GM23338 (cell line): ENCODE measurements around the gene CCND1. TPM values are rescaled to one million over a fixed set of nuclear protein-coding genes. Genes with fewer than 3 reads are reported as not detected.

Source experiments
- ATAC-seq: fragments of 200-7000 bp; cut with Tn5 transposase; 3 replicates; pipeline ENCODE4 v1.9.1; 2020
- DNase-seq: peaks from one replicate; pipeline ENCODE4 v3.0.0-alpha.2; 2015; ENCODE audit warnings: low spot score
- H2AFZ ChIP-seq: fragments of 200-600 bp; sonication (generic); 2 replicates; pipeline ENCODE4 v1.8.0; 2016; ENCODE audit warnings: antibody characterized with exemption, mild to moderate bottlenecking, moderate library complexity
- H3F3A ChIP-seq: fragments of 200-600 bp; sonication (generic); replicated peaks from 2 replicates; pipeline ENCODE4 v1.8.0; 2017; ENCODE audit warnings: antibody characterized with exemption, mixed run types, low read depth
- H3K27ac ChIP-seq: fragments of 200-600 bp; sonication (generic); 2 replicates; pipeline ENCODE4 v1.6.1; 2016; ENCODE audit warnings: low read depth
- H3K27me3 ChIP-seq: fragments of 200-600 bp; sonication (generic); 2 replicates; pipeline ENCODE4 v1.8.0; 2016; ENCODE audit warnings: mild to moderate bottlenecking, mixed run types, moderate library complexity; ENCODE audit not compliant: insufficient read depth
- H3K36me3 ChIP-seq: fragments of 200-600 bp; sonication (generic); 2 replicates; pipeline ENCODE4 v1.8.0; 2016; ENCODE audit warnings: mild to moderate bottlenecking; ENCODE audit not compliant: insufficient read depth
- H3K4me1 ChIP-seq: fragments of 200-600 bp; sonication (generic); 2 replicates; pipeline ENCODE4 v1.8.0; 2016; ENCODE audit warnings: mild to moderate bottlenecking, moderate library complexity; ENCODE audit not compliant: insufficient read depth
- H3K4me2 ChIP-seq: fragments of 200-600 bp; sonication (generic); 2 replicates; pipeline ENCODE4 v1.7.1; 2017; ENCODE audit warnings: mixed run types
- H3K4me3 ChIP-seq: fragments of 200-600 bp; sonication (generic); 2 replicates; pipeline ENCODE4 v1.6.1; 2016; ENCODE audit warnings: mixed run types
- H3K79me2 ChIP-seq: fragments of 200-600 bp; sonication (generic); replicated peaks from 2 replicates; pipeline ENCODE4 v1.8.0; 2017; ENCODE audit warnings: mild to moderate bottlenecking; ENCODE audit not compliant: insufficient read depth
- H3K9me2 ChIP-seq: fragments of 200-600 bp; sonication (generic); 2 replicates; pipeline ENCODE4 v1.8.0; 2017; ENCODE audit not compliant: insufficient read depth
- H4K20me1 ChIP-seq: fragments of 200-600 bp; sonication (generic); replicated peaks from 2 replicates; pipeline ENCODE4 v1.8.0; 2017; ENCODE audit warnings: mild to moderate bottlenecking; ENCODE audit not compliant: insufficient read depth
- H3K27ac Mint-ChIP-seq: 2 replicates; pipeline ENCODE4 v1.8.0; 2020; ENCODE audit warnings: inconsistent platforms, mild to moderate bottlenecking, moderate library complexity, mixed read lengths
- H3K27me3 Mint-ChIP-seq: 3 replicates; pipeline ENCODE4 v1.8.0; 2022; ENCODE audit warnings: low read depth, mild to moderate bottlenecking, moderate library complexity, mixed read lengths, inconsistent platforms; ENCODE audit not compliant: insufficient read depth, poor library complexity
- H3K36me3 Mint-ChIP-seq: 3 replicates; pipeline ENCODE4 v1.8.0; 2021; ENCODE audit warnings: low read depth, mild to moderate bottlenecking, inconsistent platforms, moderate library complexity, mixed read lengths
- H3K4me1 Mint-ChIP-seq: 3 replicates; pipeline ENCODE4 v1.8.0; 2020; ENCODE audit warnings: mild to moderate bottlenecking, inconsistent platforms, mixed read lengths
- H3K4me3 Mint-ChIP-seq: 3 replicates; pipeline ENCODE4 v1.8.0; 2021; ENCODE audit warnings: moderate library complexity, mild to moderate bottlenecking, inconsistent platforms, mixed read lengths
- H3K9me3 Mint-ChIP-seq: 3 replicates; pipeline ENCODE4 v1.8.0; 2020; ENCODE audit warnings: moderate library complexity, mild to moderate bottlenecking, inconsistent platforms, mixed read lengths
- CREB1 ChIP-seq: fragments of 250-450 bp; sonication (Bioruptor Pico); IDR thresholded peaks from 2 replicates; pipeline ENCODE4 v1.5.0; 2020; ENCODE audit warnings: low read depth, mild to moderate bottlenecking, moderate library complexity
- EZH2 ChIP-seq: fragments of 200-600 bp; sonication (generic); IDR thresholded peaks from one replicate; pipeline ENCODE4 v1.8.0; 2017; ENCODE audit warnings: antibody characterized with exemption, mild to moderate bottlenecking, low read depth; ENCODE audit not compliant: unreplicated experiment
- EZH2phosphoT487 ChIP-seq: fragments of 200-600 bp; sonication (generic); IDR thresholded peaks from one replicate; pipeline ENCODE4 v1.8.1; 2018; ENCODE audit warnings: antibody characterized with exemption; ENCODE audit not compliant: unreplicated experiment
- JUNB ChIP-seq: IDR thresholded peaks from one replicate; pipeline ENCODE4 v1.6.1; 2016; ENCODE audit warnings: antibody characterized with exemption; ENCODE audit not compliant: unreplicated experiment
- NANOG ChIP-seq: IDR thresholded peaks from 2 replicates; pipeline ENCODE4 v1.6.1; 2016; ENCODE audit warnings: antibody characterized with exemption, borderline replicate concordance
- POLR2AphosphoS5 ChIP-seq: IDR thresholded peaks from 2 replicates; pipeline ENCODE4 v1.6.1; 2016; ENCODE audit warnings: antibody characterized with exemption, low read depth
- STAT1 ChIP-seq: IDR thresholded peaks from one replicate; pipeline ENCODE4 v1.6.1; 2016; ENCODE audit warnings: antibody characterized with exemption; ENCODE audit not compliant: unreplicated experiment
- ZNF114 ChIP-seq: fragments of 250-450 bp; sonication (Bioruptor Pico); IDR thresholded peaks from 2 replicates; pipeline ENCODE4 v1.5.0; 2020; ENCODE audit warnings: mild to moderate bottlenecking, moderate library complexity
- ZNF331 ChIP-seq: fragments of 250-450 bp; sonication (Bioruptor Pico); IDR thresholded peaks from 2 replicates; pipeline ENCODE4 v1.5.0; 2020; ENCODE audit warnings: low read depth, mild to moderate bottlenecking, moderate library complexity
- polyA plus RNA-seq: library from polyadenylated mRNA; unstranded; fragments of >200 nt; fragmentation: Nextera tagmentation; extraction: Ambion mirVana; gene quantifications from 2 replicates; pipeline ENCODE4 v1.2.1, GENCODE V29; 2016
- total RNA-seq: library from RNA; depleted of rRNA; stranded (reverse); fragments of >200 nt; shearing (Covaris generic); gene quantifications from 2 replicates; pipeline ENCODE4 v1.2.3, GENCODE V29; 2014
- TF ChIP-seq, protein P1 (sequence below): IDR thresholded peaks from one replicate; pipeline ENCODE4 v1.6.1; 2018; ENCODE audit warnings: antibody characterized with exemption; ENCODE audit not compliant: unreplicated experiment
- TF ChIP-seq, protein P2 (sequence below): IDR thresholded peaks from 2 replicates; pipeline ENCODE4 v1.6.1; 2016; ENCODE audit warnings: antibody characterized with exemption
- TF ChIP-seq, protein P3 (sequence below), 2 experiments: fragments of 200-600 bp in 1 of 2; sonication (generic) in 1 of 2; conservative IDR thresholded peaks; 2 replicates each; pipeline versions ENCODE4 v1.5.1 to v1.6.1; 2016 to 2017; ENCODE audit warnings: antibody characterized with exemption in 2 of 2, low read depth in 2 of 2, mild to moderate bottlenecking in 2 of 2, moderate library complexity in 1 of 2
- TF ChIP-seq, protein P4 (sequence below): fragments of 250-450 bp; sonication (Bioruptor Pico); IDR thresholded peaks from 2 replicates; pipeline ENCODE4 v1.5.0; 2020; ENCODE audit warnings: mild to moderate bottlenecking, moderate library complexity

CCND1 gene
- total and polyA plus RNA-seq, 2 experiments from 2014 or later, result 109 to 183 TPM

DNA sequence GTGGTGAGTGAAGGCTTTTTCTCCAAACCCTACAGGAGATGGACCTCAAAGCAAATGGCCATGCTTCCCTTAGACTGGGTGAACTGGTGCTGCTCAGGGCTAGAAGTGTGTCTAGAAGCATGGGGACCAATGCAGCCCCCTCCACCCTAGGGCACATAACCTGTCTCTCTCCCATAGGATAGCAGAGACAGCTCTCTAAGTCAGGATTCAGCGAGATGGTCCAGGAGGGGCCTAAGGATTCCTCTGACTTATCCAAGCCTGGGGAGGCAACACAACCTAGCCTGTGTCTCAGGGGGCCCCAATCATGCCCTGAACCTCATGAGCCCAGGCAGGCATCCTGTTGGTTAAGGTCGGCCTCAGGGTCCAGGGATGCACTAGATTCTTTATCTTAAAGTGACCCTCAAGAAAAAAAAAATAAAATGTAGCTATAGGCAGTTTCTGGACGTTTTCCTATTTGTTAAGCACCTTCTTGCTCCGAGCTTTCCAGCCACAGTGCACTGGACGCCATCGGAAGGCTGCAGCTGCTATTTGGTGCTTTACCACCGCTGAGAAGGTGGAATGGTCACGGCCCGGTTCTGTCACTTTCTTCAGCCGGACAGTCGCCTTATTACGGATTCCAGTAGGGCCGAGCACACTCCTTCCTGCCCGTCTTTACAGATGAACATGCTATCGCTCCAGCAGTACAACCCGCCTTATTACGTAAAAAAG, 5.0 kb upstream of the CCND1 start:
- H3K79me2 ChIP-seq, result no peaks in the 10 kb centered on the region
- ATAC-seq, result no peak
- peak overlapping the region; percentile 91 for H3K4me3 ChIP-seq
- peaks cover 11% of the 10 kb centered on the region; the same call in 1 of the 2 replicates for H3F3A ChIP-seq
- H3K4me1 ChIP-seq, result peaks cover 18% of the 10 kb centered on the region
- no peaks in the 10 kb centered on the region for H4K20me1 ChIP-seq
- H3K4me2 ChIP-seq, result peak overlapping the region; percentile 86
- H3K36me3 ChIP-seq, result no peaks in the 10 kb centered on the region
- peaks cover 2% of the 10 kb centered on the region; the same call in 2 of the 3 replicates for H3K9me3 Mint-ChIP-seq
- DNase-seq, result no peak
- H3K27ac Mint-ChIP-seq, result no peak overlapping the region
- peaks cover 41% of the 10 kb centered on the region for H3K27me3 ChIP-seq
- no peak for TF ChIP-seq ZNF114 (CRISPR knock-in tag)
- TF ChIP-seq NANOG, result no peak
- TF ChIP-seq, protein P1, sequence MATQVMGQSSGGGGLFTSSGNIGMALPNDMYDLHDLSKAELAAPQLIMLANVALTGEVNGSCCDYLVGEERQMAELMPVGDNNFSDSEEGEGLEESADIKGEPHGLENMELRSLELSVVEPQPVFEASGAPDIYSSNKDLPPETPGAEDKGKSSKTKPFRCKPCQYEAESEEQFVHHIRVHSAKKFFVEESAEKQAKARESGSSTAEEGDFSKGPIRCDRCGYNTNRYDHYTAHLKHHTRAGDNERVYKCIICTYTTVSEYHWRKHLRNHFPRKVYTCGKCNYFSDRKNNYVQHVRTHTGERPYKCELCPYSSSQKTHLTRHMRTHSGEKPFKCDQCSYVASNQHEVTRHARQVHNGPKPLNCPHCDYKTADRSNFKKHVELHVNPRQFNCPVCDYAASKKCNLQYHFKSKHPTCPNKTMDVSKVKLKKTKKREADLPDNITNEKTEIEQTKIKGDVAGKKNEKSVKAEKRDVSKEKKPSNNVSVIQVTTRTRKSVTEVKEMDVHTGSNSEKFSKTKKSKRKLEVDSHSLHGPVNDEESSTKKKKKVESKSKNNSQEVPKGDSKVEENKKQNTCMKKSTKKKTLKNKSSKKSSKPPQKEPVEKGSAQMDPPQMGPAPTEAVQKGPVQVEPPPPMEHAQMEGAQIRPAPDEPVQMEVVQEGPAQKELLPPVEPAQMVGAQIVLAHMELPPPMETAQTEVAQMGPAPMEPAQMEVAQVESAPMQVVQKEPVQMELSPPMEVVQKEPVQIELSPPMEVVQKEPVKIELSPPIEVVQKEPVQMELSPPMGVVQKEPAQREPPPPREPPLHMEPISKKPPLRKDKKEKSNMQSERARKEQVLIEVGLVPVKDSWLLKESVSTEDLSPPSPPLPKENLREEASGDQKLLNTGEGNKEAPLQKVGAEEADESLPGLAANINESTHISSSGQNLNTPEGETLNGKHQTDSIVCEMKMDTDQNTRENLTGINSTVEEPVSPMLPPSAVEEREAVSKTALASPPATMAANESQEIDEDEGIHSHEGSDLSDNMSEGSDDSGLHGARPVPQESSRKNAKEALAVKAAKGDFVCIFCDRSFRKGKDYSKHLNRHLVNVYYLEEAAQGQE, result no peak
- no peak for TF ChIP-seq EZH2phosphoT487
- TF ChIP-seq EZH2, result no peak
- TF ChIP-seq, protein P2, sequence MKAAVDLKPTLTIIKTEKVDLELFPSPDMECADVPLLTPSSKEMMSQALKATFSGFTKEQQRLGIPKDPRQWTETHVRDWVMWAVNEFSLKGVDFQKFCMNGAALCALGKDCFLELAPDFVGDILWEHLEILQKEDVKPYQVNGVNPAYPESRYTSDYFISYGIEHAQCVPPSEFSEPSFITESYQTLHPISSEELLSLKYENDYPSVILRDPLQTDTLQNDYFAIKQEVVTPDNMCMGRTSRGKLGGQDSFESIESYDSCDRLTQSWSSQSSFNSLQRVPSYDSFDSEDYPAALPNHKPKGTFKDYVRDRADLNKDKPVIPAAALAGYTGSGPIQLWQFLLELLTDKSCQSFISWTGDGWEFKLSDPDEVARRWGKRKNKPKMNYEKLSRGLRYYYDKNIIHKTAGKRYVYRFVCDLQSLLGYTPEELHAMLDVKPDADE, result no peak
- TF ChIP-seq CREB1, result no peak
- TF ChIP-seq POLR2AphosphoS5, result no peak
- no peak for TF ChIP-seq JUNB
- TF ChIP-seq, protein P3, sequence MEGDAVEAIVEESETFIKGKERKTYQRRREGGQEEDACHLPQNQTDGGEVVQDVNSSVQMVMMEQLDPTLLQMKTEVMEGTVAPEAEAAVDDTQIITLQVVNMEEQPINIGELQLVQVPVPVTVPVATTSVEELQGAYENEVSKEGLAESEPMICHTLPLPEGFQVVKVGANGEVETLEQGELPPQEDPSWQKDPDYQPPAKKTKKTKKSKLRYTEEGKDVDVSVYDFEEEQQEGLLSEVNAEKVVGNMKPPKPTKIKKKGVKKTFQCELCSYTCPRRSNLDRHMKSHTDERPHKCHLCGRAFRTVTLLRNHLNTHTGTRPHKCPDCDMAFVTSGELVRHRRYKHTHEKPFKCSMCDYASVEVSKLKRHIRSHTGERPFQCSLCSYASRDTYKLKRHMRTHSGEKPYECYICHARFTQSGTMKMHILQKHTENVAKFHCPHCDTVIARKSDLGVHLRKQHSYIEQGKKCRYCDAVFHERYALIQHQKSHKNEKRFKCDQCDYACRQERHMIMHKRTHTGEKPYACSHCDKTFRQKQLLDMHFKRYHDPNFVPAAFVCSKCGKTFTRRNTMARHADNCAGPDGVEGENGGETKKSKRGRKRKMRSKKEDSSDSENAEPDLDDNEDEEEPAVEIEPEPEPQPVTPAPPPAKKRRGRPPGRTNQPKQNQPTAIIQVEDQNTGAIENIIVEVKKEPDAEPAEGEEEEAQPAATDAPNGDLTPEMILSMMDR (conservative IDR thresholded peaks at IDR 0.05; ENCODE audit: low read depth in 2 of 2), result no peak
- TF ChIP-seq, protein P4, sequence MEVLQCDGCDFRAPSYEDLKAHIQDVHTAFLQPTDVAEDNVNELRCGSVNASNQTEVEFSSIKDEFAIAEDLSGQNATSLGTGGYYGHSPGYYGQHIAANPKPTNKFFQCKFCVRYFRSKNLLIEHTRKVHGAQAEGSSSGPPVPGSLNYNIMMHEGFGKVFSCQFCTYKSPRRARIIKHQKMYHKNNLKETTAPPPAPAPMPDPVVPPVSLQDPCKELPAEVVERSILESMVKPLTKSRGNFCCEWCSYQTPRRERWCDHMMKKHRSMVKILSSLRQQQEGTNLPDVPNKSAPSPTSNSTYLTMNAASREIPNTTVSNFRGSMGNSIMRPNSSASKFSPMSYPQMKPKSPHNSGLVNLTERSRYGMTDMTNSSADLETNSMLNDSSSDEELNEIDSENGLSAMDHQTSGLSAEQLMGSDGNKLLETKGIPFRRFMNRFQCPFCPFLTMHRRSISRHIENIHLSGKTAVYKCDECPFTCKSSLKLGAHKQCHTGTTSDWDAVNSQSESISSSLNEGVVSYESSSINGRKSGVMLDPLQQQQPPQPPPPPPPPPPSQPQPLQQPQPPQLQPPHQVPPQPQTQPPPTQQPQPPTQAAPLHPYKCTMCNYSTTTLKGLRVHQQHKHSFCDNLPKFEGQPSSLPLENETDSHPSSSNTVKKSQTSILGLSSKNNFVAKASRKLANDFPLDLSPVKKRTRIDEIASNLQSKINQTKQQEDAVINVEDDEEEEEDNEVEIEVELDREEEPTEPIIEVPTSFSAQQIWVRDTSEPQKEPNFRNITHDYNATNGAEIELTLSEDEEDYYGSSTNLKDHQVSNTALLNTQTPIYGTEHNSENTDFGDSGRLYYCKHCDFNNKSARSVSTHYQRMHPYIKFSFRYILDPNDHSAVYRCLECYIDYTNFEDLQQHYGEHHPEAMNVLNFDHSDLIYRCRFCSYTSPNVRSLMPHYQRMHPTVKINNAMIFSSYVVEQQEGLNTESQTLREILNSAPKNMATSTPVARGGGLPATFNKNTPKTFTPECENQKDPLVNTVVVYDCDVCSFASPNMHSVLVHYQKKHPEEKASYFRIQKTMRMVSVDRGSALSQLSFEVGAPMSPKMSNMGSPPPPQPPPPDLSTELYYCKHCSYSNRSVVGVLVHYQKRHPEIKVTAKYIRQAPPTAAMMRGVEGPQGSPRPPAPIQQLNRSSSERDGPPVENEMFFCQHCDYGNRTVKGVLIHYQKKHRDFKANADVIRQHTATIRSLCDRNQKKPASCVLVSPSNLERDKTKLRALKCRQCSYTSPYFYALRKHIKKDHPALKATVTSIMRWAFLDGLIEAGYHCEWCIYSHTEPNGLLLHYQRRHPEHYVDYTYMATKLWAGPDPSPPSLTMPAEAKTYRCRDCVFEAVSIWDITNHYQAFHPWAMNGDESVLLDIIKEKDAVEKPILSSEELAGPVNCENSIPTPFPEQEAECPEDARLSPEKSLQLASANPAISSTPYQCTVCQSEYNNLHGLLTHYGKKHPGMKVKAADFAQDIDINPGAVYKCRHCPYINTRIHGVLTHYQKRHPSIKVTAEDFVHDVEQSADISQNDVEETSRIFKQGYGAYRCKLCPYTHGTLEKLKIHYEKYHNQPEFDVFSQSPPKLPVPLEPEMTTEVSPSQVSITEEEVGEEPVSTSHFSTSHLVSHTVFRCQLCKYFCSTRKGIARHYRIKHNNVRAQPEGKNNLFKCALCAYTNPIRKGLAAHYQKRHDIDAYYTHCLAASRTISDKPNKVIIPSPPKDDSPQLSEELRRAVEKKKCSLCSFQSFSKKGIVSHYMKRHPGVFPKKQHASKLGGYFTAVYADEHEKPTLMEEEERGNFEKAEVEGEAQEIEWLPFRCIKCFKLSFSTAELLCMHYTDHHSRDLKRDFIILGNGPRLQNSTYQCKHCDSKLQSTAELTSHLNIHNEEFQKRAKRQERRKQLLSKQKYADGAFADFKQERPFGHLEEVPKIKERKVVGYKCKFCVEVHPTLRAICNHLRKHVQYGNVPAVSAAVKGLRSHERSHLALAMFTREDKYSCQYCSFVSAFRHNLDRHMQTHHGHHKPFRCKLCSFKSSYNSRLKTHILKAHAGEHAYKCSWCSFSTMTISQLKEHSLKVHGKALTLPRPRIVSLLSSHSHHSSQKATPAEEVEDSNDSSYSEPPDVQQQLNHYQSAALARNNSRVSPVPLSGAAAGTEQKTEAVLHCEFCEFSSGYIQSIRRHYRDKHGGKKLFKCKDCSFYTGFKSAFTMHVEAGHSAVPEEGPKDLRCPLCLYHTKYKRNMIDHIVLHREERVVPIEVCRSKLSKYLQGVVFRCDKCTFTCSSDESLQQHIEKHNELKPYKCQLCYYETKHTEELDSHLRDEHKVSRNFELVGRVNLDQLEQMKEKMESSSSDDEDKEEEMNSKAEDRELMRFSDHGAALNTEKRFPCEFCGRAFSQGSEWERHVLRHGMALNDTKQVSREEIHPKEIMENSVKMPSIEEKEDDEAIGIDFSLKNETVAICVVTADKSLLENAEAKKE (CRISPR knock-in tag), result no peak
- TF ChIP-seq STAT1, result no peak
- no peak for TF ChIP-seq ZNF331 (CRISPR knock-in tag)
- peaks cover 48% of the 10 kb centered on the region for H3K27me3 Mint-ChIP-seq
- no peaks in the 10 kb centered on the region for H3K9me2 ChIP-seq
- H3K36me3 Mint-ChIP-seq, result peaks cover 1% of the 10 kb centered on the region; the same call in 1 of the 3 replicates
- H3K4me1 Mint-ChIP-seq, result peaks cover 10% of the 10 kb centered on the region; the same call in 2 of the 3 replicates
- H2AFZ ChIP-seq, result peak overlapping the region; percentile 93
- H3K4me3 Mint-ChIP-seq, result peak overlapping the region; percentile 69
- no peak overlapping the region for H3K27ac ChIP-seq
